HG03196 (cell line): ENCODE data around the gene TMBIM6.
A peak's percentile ranks its signal among the peaks of the same experiment; 100 is the strongest.
"Not testable (repeated sequence)": the region's sequence is repeated elsewhere in the genome, so short reads cannot be mapped to it uniquely, and the experiment has no call there.

ENCODE experiments used
- ATAC-seq: cut with Tn5 transposase; IDR thresholded peaks from one replicate; pipeline ENCODE4 v1.9.1; 2021; ENCODE audit not compliant: unreplicated experiment

TMBIM6 gene

GRCh38 chr12:49740930-49741881, at the start of gene TMBIM6:
TSS of gene TMBIM6 (plus strand) at chr12:49741557. CDS start at chr12:49752494, 10,937 bp downstream.
- ATAC-seq: peak; percentile 94

- no peak for ATAC-seq
Measured at GRCh38 chr12:49692851-49693250, 48.5 kb upstream of the TMBIM6 start.

- no peak for ATAC-seq
Measured at GRCh38 chr12:49693931-49694444, 47.4 kb upstream of the TMBIM6 start.

GRCh38 chr12:49696723-49697122, 44.6 kb upstream of the TMBIM6 start:
- no peak for ATAC-seq

- ATAC-seq: no peak
Measured at GRCh38 chr12:49697808-49698207, 43.5 kb upstream of the TMBIM6 start.

GRCh38 chr12:49698619-49699545, 42.5 kb upstream of the TMBIM6 start:
- peak; percentile 71 for ATAC-seq

GRCh38 chr12:49702009-49702408, 39.3 kb upstream of the TMBIM6 start:
- ATAC-seq: no peak

GRCh38 chr12:49702676-49703215, 38.6 kb upstream of the TMBIM6 start:
- no peak for ATAC-seq

- ATAC-seq: no peak
Measured at GRCh38 chr12:49703647-49704137, 37.7 kb upstream of the TMBIM6 start.

GRCh38 chr12:49705479-49706134, 35.8 kb upstream of the TMBIM6 start:
- ATAC-seq: no peak

- ATAC-seq: peak; percentile 16
Measured at GRCh38 chr12:49706351-49707127, 34.8 kb upstream of the TMBIM6 start.

- ATAC-seq: peak; percentile 70
Measured at GRCh38 chr12:49707128-49707811, 34.1 kb upstream of the TMBIM6 start, which contains the start of gene FMNL3. TSS of gene FMNL3 (minus strand) at chr12:49707405. CDS start at chr12:49707180, 225 bp downstream.

- ATAC-seq: no peak
Measured at GRCh38 chr12:49707812-49708147, 33.6 kb upstream of the TMBIM6 start.

GRCh38 chr12:49708851-49709250, 32.5 kb upstream of the TMBIM6 start:
- no peak for ATAC-seq

GRCh38 chr12:49713952-49714351, 27.4 kb upstream of the TMBIM6 start:
- not testable (repeated sequence) for ATAC-seq

GRCh38 chr12:49716553-49716952, 24.8 kb upstream of the TMBIM6 start:
- no peak for ATAC-seq

- not testable (repeated sequence) for ATAC-seq
Measured at GRCh38 chr12:49717800-49718199, 23.6 kb upstream of the TMBIM6 start.

- ATAC-seq: no peak
Measured at GRCh38 chr12:49720214-49720613, 21.1 kb upstream of the TMBIM6 start.

GRCh38 chr12:49721355-49721754, 20.0 kb upstream of the TMBIM6 start:
- not testable (repeated sequence) for ATAC-seq
